Hepatocyte (in vitro differentiated cells): ENCODE results near the gene CDC42BPA.

Experiments used
- EZH2phosphoT487 ChIP-seq: fragments of 200-600 bp; sonication (generic); IDR thresholded peaks from one replicate; pipeline ENCODE4 v1.6.1; 2018; ENCODE audit warnings: antibody characterized with exemption, mild to moderate bottlenecking, low read depth, moderate library complexity; ENCODE audit not compliant: unreplicated experiment, severe bottlenecking
- TF ChIP-seq, protein P1 (sequence below): fragments of 200-600 bp; sonication (generic); IDR thresholded peaks from 2 replicates; pipeline ENCODE4 v1.5.1; 2016; ENCODE audit warnings: antibody characterized with exemption, mild to moderate bottlenecking; ENCODE audit not compliant: poor library complexity

DNA sequence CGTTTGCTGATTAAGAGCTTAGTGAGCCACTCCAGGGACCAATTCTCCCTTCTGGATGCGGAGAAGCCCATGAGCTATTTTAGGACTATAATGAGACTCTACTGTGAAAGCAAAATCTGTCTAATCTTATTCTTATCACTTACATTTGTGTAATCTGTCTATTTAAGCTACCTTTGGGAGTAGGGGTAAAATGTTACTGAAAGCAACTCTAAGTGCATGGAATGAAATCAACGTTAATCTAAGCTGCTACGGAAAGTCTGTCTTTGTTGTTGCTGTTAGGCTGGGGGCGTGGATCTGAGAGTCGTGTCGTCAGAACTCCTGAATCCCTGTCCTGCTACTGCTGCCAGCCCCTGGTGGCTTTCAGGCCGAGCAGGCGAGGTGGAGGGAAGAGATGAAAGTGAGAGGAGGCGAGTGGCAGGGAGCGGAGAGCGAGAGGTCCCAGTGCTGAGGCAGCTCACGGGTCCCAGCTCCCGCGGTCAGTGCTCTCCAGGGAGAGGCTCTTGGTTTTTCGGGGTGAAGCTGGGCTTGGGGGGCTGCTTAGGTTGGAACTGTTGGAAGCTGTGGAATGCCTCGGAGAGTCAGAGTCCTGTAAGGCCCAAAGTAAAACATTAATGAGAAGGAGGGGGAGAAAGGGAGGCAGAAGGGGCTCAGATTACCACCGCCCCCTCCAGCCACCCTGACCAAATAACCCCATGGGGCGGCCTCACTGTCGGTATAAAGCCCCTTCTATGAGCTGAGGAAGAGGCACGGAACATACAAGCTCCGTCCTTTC lies 324.3 kb downstream of the CDC42BPA start:
- TF ChIP-seq, protein P1, sequence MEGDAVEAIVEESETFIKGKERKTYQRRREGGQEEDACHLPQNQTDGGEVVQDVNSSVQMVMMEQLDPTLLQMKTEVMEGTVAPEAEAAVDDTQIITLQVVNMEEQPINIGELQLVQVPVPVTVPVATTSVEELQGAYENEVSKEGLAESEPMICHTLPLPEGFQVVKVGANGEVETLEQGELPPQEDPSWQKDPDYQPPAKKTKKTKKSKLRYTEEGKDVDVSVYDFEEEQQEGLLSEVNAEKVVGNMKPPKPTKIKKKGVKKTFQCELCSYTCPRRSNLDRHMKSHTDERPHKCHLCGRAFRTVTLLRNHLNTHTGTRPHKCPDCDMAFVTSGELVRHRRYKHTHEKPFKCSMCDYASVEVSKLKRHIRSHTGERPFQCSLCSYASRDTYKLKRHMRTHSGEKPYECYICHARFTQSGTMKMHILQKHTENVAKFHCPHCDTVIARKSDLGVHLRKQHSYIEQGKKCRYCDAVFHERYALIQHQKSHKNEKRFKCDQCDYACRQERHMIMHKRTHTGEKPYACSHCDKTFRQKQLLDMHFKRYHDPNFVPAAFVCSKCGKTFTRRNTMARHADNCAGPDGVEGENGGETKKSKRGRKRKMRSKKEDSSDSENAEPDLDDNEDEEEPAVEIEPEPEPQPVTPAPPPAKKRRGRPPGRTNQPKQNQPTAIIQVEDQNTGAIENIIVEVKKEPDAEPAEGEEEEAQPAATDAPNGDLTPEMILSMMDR, result no peak
- no peak for TF ChIP-seq EZH2phosphoT487
